Liver (tissue), 3 donors: ENCODE results near the gene HS3ST2.

Source experiments
- CTCF ChIP-seq: fragments of 150-350 bp; IDR thresholded peaks from 2 replicates; pipeline ENCODE4 v1.5.1; 2017; ENCODE audit warnings: improper control_type of control experiment, low read depth, low read length; ENCODE audit not compliant: missing input control
- EGR1 ChIP-seq, 2 donors: IDR thresholded peaks; 2 replicates each; pipeline ENCODE4 v1.6.1; 2016 to 2018; ENCODE audit warnings: antibody characterized with exemption in 2 of 2, low read depth in 2 of 2
- JUND ChIP-seq, 2 donors: IDR thresholded peaks; 2 replicates each; pipeline ENCODE4 v1.6.1; 2016; ENCODE audit warnings: antibody characterized with exemption in 2 of 2
- TAF1 ChIP-seq: conservative IDR thresholded peaks from 2 replicates; pipeline ENCODE4 v1.6.1; 2016; ENCODE audit warnings: antibody characterized with exemption, mild to moderate bottlenecking
- donor health status: healthy.
- donor health status: healthy.

- TF ChIP-seq CTCF (no peak), JUND (IDR thresholded peaks at IDR 0.05) (no peak), EGR1 (IDR thresholded peaks at IDR 0.05; ENCODE audit: low read depth in 2 of 2) (no peak), TAF1 (no peak)
Observed at GRCh38 chr16:22938647-22939046, 124.7 kb downstream of the HS3ST2 start.
